DND-41 (cell line): ENCODE results near the gene PRKCE.

Experiments used
- EZH2 ChIP-seq: IDR thresholded peaks from 3 replicates; pipeline ENCODE4 v1.6.1; 2012; ENCODE audit warnings: borderline replicate concordance, low read depth, mild to moderate bottlenecking, moderate library complexity, low read length, inconsistent platforms; ENCODE audit not compliant: severe bottlenecking
- TF ChIP-seq, protein P1 (sequence below): IDR thresholded peaks from 2 replicates; pipeline ENCODE4 v1.5.1; 2012; ENCODE audit warnings: borderline replicate concordance, low read length, moderate library complexity, mild to moderate bottlenecking; ENCODE audit not compliant: poor library complexity, severe bottlenecking; ENCODE audit errors: extremely low read depth

DNA sequence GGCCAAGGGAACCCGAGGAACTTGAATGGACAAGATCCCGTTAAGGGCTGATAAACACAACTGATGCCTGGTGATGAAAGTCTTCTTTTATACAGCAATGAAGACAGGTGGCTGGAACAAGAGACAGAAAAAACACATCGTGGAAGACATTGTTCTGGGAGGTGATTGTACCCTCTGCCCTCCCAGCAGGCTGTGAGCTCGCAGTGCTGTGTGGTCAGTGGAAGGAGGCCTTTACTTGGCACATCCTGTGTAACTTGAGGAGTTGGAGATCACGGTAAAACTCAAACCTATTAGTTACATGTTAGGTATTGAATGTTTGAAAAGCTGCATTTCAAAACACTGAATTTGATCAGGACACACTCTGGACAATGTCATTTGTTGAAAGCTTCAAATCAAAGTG lies 395.8 kb downstream of the PRKCE start:
- TF ChIP-seq, protein P1, sequence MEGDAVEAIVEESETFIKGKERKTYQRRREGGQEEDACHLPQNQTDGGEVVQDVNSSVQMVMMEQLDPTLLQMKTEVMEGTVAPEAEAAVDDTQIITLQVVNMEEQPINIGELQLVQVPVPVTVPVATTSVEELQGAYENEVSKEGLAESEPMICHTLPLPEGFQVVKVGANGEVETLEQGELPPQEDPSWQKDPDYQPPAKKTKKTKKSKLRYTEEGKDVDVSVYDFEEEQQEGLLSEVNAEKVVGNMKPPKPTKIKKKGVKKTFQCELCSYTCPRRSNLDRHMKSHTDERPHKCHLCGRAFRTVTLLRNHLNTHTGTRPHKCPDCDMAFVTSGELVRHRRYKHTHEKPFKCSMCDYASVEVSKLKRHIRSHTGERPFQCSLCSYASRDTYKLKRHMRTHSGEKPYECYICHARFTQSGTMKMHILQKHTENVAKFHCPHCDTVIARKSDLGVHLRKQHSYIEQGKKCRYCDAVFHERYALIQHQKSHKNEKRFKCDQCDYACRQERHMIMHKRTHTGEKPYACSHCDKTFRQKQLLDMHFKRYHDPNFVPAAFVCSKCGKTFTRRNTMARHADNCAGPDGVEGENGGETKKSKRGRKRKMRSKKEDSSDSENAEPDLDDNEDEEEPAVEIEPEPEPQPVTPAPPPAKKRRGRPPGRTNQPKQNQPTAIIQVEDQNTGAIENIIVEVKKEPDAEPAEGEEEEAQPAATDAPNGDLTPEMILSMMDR, result no peak
- TF ChIP-seq EZH2, result no peak
